H9 (cell line): ENCODE results near the gene AZGP1. TPM values are rescaled to one million over a fixed set of nuclear protein-coding genes. Genes with fewer than 3 reads are reported as not detected.
"Not testable (repeated sequence)": the region's sequence is repeated elsewhere in the genome, so short reads cannot be mapped to it uniquely, and the experiment has no call there.

Experiments
- DNase-seq: peaks from one replicate; pipeline ENCODE4 v3.0.0-alpha.2; 2017
- H2AFZ ChIP-seq: one replicate; pipeline ENCODE4 v1.6.1; 2013; ENCODE audit warnings: mild to moderate bottlenecking, low read length, control low read depth, moderate library complexity
- H2AK5ac ChIP-seq: 2 replicates; pipeline ENCODE4 v1.6.1; 2013; ENCODE audit warnings: low read length, control low read depth, mixed read lengths; ENCODE audit not compliant: insufficient read length
- H2BK120ac ChIP-seq: one replicate; pipeline ENCODE4 v1.6.1; 2013; ENCODE audit warnings: low read depth, mild to moderate bottlenecking, low read length, control low read depth, inconsistent platforms; ENCODE audit not compliant: poor library complexity, severe bottlenecking
- H2BK12ac ChIP-seq: 2 replicates; pipeline ENCODE4 v1.6.1; 2013; ENCODE audit warnings: low read length, control low read depth, mixed read lengths, low read depth; ENCODE audit not compliant: insufficient read length
- H2BK15ac ChIP-seq: 2 replicates; pipeline ENCODE4 v1.6.1; 2013; ENCODE audit warnings: low read depth, low read length, control low read depth
- H2BK20ac ChIP-seq: one replicate; pipeline ENCODE4 v1.6.1; 2013; ENCODE audit warnings: low read depth, mild to moderate bottlenecking, low read length, control low read depth, inconsistent platforms; ENCODE audit not compliant: poor library complexity, severe bottlenecking
- H2BK5ac ChIP-seq: 2 replicates; pipeline ENCODE4 v1.6.1; 2013; ENCODE audit warnings: low read length, control low read depth, mixed read lengths; ENCODE audit not compliant: insufficient read length
- H3K14ac ChIP-seq: 2 replicates; pipeline ENCODE4 v1.6.1; 2013; ENCODE audit warnings: low read length, control low read depth; ENCODE audit not compliant: insufficient read depth
- H3K18ac ChIP-seq: 2 replicates; pipeline ENCODE4 v1.6.1; 2013; ENCODE audit warnings: low read depth, mild to moderate bottlenecking, mixed read lengths, low read length, control low read depth; ENCODE audit not compliant: insufficient read length
- H3K23ac ChIP-seq: 2 replicates; pipeline ENCODE4 v1.6.1; 2013; ENCODE audit warnings: low read length, control low read depth, mixed read lengths, low read depth; ENCODE audit not compliant: insufficient read length
- H3K23me2 ChIP-seq: 2 replicates; pipeline ENCODE4 v1.6.1; 2013; ENCODE audit warnings: low read depth, mild to moderate bottlenecking, mixed read lengths, low read length, control low read depth; ENCODE audit not compliant: insufficient read length, poor library complexity, severe bottlenecking
- H3K27ac ChIP-seq: 2 replicates; pipeline ENCODE4 v1.5.1; 2013; ENCODE audit warnings: low read length, control low read depth, mixed read lengths, low read depth; ENCODE audit not compliant: insufficient read length
- H3K27me3 ChIP-seq: 2 replicates; pipeline ENCODE4 v1.6.1; 2013; ENCODE audit warnings: low read length, control low read depth, inconsistent platforms; ENCODE audit not compliant: insufficient read depth
- H3K4ac ChIP-seq: 2 replicates; pipeline ENCODE4 v1.6.1; 2013; ENCODE audit warnings: low read depth, mild to moderate bottlenecking, control low read depth, inconsistent platforms, low read length, moderate library complexity
- H3K4me1 ChIP-seq: 2 replicates; pipeline ENCODE4 v1.6.1; 2013; ENCODE audit warnings: low read length, control low read depth, inconsistent platforms; ENCODE audit not compliant: insufficient read depth
- H3K4me2 ChIP-seq: 2 replicates; pipeline ENCODE4 v1.6.1; 2013; ENCODE audit warnings: low read length, control low read depth, mixed read lengths; ENCODE audit not compliant: insufficient read length, insufficient read depth
- H3K56ac ChIP-seq: 2 replicates; pipeline ENCODE4 v1.6.1; 2013; ENCODE audit warnings: low read depth, mild to moderate bottlenecking, mixed read lengths, low read length, control low read depth; ENCODE audit not compliant: insufficient read length
- H3K79me1 ChIP-seq: 2 replicates; pipeline ENCODE4 v1.6.1; 2013; ENCODE audit warnings: low read depth, mild to moderate bottlenecking, moderate library complexity, low read length, control low read depth, inconsistent platforms; ENCODE audit not compliant: insufficient read depth, poor library complexity, severe bottlenecking
- H3K79me2 ChIP-seq: 2 replicates; pipeline ENCODE4 v1.6.1; 2013; ENCODE audit warnings: low read length, control low read depth, inconsistent platforms; ENCODE audit not compliant: insufficient read depth
- H3K9ac ChIP-seq: 2 replicates; pipeline ENCODE4 v1.6.1; 2013; ENCODE audit warnings: low read length, control low read depth, mixed read lengths; ENCODE audit not compliant: insufficient read length; ENCODE audit errors: extremely low read depth
- H3K9me3 ChIP-seq: one replicate; pipeline ENCODE4 v1.6.1; 2013; ENCODE audit warnings: low read depth, low read length, inconsistent platforms; ENCODE audit not compliant: control insufficient read depth
- H3T11ph ChIP-seq: one replicate; pipeline ENCODE4 v1.6.1; 2013; ENCODE audit warnings: mild to moderate bottlenecking, low read length, control low read depth, inconsistent platforms
- H4K20me1 ChIP-seq: one replicate; pipeline ENCODE4 v1.6.1; 2013; ENCODE audit not compliant: control insufficient read depth, insufficient read length, insufficient read depth
- H4K5ac ChIP-seq: 2 replicates; pipeline ENCODE4 v1.6.1; 2013; ENCODE audit warnings: low read depth, mild to moderate bottlenecking, mixed read lengths, low read length, control low read depth; ENCODE audit not compliant: insufficient read length
- H4K8ac ChIP-seq: replicated peaks from 2 replicates; pipeline ENCODE4 v1.6.1; 2013; ENCODE audit warnings: low read length, control low read depth, mixed read lengths, low read depth; ENCODE audit not compliant: insufficient read length
- H4K91ac ChIP-seq: 2 replicates; pipeline ENCODE4 v1.6.1; 2013; ENCODE audit warnings: low read depth, mild to moderate bottlenecking, moderate library complexity, mixed read lengths, low read length, control low read depth; ENCODE audit not compliant: insufficient read length
- H3K27ac Mint-ChIP-seq, 3 experiments: 2 replicates in 2 of 3; 3 replicates in 1 of 3; pipeline ENCODE4 v1.8.0; 2020 to 2021; ENCODE audit warnings: mixed read lengths in 3 of 3, mild to moderate bottlenecking in 1 of 3, moderate library complexity in 1 of 3
- H3K27me3 Mint-ChIP-seq: 2 replicates; pipeline ENCODE4 v1.8.0; 2021; ENCODE audit warnings: low read depth, mild to moderate bottlenecking, moderate library complexity, mixed read lengths
- H3K36me3 Mint-ChIP-seq, 3 experiments: 2 replicates in 2 of 3; 3 replicates in 1 of 3; pipeline ENCODE4 v1.8.0; 2020 to 2021; ENCODE audit warnings: low read depth in 3 of 3, mixed read lengths in 3 of 3; ENCODE audit not compliant: insufficient read depth in 1 of 3
- H3K4me1 Mint-ChIP-seq, 2 experiments: 2 replicates each; pipeline ENCODE4 v1.8.0; 2020; ENCODE audit warnings: mixed read lengths in 2 of 2
- H3K4me3 Mint-ChIP-seq, 2 experiments: 2 replicates in 1 of 2; 3 replicates in 1 of 2; pipeline ENCODE4 v1.8.0; 2020 to 2021; ENCODE audit warnings: mild to moderate bottlenecking in 2 of 2, mixed read lengths in 2 of 2, moderate library complexity in 1 of 2
- H3K9me3 Mint-ChIP-seq, 2 experiments: 2 replicates in 1 of 2; 3 replicates in 1 of 2; pipeline ENCODE4 v1.8.0; 2020; ENCODE audit warnings: mild to moderate bottlenecking in 2 of 2, mixed read lengths in 2 of 2, moderate library complexity in 1 of 2
- WGBS: extraction: QIAGEN DNeasy Blood & Tissue Kit; methylation state at CpG from one replicate; pipeline ENCODE4 v1.1.7; 2013; ENCODE audit warnings: missing lambda C conversion rate, low lambda C conversion rate, mixed read lengths; ENCODE audit not compliant: insufficient read length; ENCODE audit errors: extremely low coverage; 5-methylcytosine and 5-hydroxymethylcytosine counted together
- total RNA-seq: library from RNA; stranded (reverse); gene quantifications from 2 replicates; pipeline ENCODE4 v1.2.1, GENCODE V29; 2021
- TF ChIP-seq, protein P1 (sequence below): fragments of 200-600 bp; sonication (generic); conservative IDR thresholded peaks from 3 replicates; pipeline ENCODE4 v1.8.0; 2021; ENCODE audit warnings: antibody characterized with exemption, mild to moderate bottlenecking

The AZGP1 gene
- total RNA-seq, 1 experiment from 2014 or later, result not detected

DNA sequence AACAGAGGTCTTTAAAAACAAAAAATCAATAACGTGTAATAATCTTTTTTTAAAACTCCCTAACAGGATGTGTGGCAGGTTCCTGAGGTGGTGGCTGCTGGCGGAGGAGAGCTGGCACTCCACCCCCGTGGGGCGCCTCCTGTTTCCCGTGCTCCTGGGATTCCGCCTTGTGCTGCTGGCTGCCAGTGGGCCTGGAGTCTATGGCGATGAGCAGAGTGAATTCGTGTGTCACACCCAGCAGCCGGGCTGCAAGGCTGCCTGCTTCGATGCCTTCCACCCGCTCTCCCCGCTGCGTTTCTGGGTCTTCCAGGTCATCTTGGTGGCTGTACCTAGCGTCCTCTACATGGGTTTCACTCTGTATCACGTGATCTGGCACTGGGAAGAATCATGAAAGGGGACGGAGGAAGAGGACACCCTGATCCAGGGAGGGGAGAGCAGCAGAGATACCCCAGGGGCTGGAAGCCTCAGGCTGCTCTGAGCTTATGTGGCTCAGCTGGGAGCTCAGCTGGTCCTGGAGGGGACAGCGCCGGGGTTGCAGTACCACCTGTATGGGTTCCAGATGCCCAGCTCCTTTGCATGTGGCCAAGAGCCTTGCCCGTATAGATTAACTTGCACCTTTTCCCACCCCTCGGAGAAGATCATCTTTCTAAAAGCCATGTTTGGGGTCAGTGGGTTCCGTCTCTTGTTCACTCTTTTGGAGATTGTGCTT, 16.7 kb upstream of the AZGP1 start:
- Histone ChIP-seq H2AK5ac (no peak overlapping the region), H4K8ac (no peak overlapping the region), H3K79me1 (no peaks in the 10 kb centered on the region), H4K20me1 (no peaks in the 10 kb centered on the region), H2BK20ac (no peak overlapping the region), H3K79me2 (no peaks in the 10 kb centered on the region), H3K9me3 (no peaks in the 10 kb centered on the region), H3T11ph (no peak overlapping the region), H3K4ac (no peak overlapping the region), H2AFZ (no peak overlapping the region), H3K4me2 (no peak overlapping the region), H4K5ac (no peak overlapping the region), H3K27ac (no peak overlapping the region), H2BK15ac (no peak overlapping the region), H3K56ac (no peak overlapping the region), H3K18ac (no peak overlapping the region), H3K4me1 (no peaks in the 10 kb centered on the region), H4K91ac (no peak overlapping the region), H3K23ac (no peak overlapping the region), H2BK12ac (no peak overlapping the region), H2BK120ac (no peak overlapping the region), H3K9ac (no peak overlapping the region), H2BK5ac (no peak overlapping the region), H3K23me2 (no peaks in the 10 kb centered on the region), H3K27me3 (no peaks in the 10 kb centered on the region), H3K14ac (no peak overlapping the region)
- TF ChIP-seq, protein P1, sequence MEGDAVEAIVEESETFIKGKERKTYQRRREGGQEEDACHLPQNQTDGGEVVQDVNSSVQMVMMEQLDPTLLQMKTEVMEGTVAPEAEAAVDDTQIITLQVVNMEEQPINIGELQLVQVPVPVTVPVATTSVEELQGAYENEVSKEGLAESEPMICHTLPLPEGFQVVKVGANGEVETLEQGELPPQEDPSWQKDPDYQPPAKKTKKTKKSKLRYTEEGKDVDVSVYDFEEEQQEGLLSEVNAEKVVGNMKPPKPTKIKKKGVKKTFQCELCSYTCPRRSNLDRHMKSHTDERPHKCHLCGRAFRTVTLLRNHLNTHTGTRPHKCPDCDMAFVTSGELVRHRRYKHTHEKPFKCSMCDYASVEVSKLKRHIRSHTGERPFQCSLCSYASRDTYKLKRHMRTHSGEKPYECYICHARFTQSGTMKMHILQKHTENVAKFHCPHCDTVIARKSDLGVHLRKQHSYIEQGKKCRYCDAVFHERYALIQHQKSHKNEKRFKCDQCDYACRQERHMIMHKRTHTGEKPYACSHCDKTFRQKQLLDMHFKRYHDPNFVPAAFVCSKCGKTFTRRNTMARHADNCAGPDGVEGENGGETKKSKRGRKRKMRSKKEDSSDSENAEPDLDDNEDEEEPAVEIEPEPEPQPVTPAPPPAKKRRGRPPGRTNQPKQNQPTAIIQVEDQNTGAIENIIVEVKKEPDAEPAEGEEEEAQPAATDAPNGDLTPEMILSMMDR, result no peak
- peaks cover 10% of the 10 kb centered on the region for H3K27me3 Mint-ChIP-seq
- no peaks in the 10 kb centered on the region for H3K36me3 Mint-ChIP-seq
- peaks cover 5 to 6% of the 10 kb centered on the region in 2 experiments for H3K4me1 Mint-ChIP-seq
- H3K9me3 Mint-ChIP-seq, result no peaks in the 10 kb centered on the region; a peak in 2 of 5 replicates
- no peak overlapping the region; a peak in 1 of 7 replicates for H3K27ac Mint-ChIP-seq
- no peak for DNase-seq
- no peak overlapping the region for H3K4me3 Mint-ChIP-seq
- no CpG with 5 or more reads among the region's 21 CpGs for WGBS

DNA sequence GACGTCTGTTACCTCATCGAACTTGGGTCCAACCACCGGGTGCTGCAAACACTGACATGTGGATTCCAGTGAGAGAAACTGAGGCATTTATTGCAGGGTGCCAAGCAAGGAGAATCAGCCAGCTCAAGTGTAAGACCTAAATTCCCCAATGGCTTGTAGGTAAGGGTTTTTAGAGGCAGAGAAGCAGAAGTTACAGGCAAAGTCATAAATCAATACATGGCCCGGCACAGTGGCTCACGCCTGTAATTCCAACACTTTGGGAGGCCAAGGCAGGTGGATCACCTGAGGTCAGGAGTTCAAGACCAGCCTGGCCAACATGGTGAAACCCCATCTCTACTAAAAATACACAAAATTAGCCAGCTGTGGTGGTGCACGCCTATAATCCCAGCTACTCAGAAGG, 15.7 kb upstream of the AZGP1 start:
- not testable (repeated sequence) for H3K4me1 Mint-ChIP-seq, H4K20me1 ChIP-seq, H3K14ac ChIP-seq, H3K9ac ChIP-seq, H2BK20ac ChIP-seq, H2BK15ac ChIP-seq, H4K5ac ChIP-seq, H3K4me3 Mint-ChIP-seq, DNase-seq, H3K36me3 Mint-ChIP-seq, H2AFZ ChIP-seq, H3K9me3 ChIP-seq, H3K27me3 ChIP-seq, H3K4ac ChIP-seq, H2BK12ac ChIP-seq, H2BK5ac ChIP-seq, H4K91ac ChIP-seq, H3K56ac ChIP-seq, H3K27ac ChIP-seq, H3K79me1 ChIP-seq, H2BK120ac ChIP-seq, H3K4me2 ChIP-seq, H3K4me1 ChIP-seq, H4K8ac ChIP-seq, H3K79me2 ChIP-seq, H2AK5ac ChIP-seq, H3K9me3 Mint-ChIP-seq, H3K27ac Mint-ChIP-seq, H3K23me2 ChIP-seq, H3T11ph ChIP-seq, H3K18ac ChIP-seq, H3K23ac ChIP-seq
- H3K27me3 Mint-ChIP-seq, result peaks cover 12% of the 10 kb centered on the region
- WGBS, result no CpG with 5 or more reads among the region's 6 CpGs
